Type B pancreatic cell (in vitro differentiated cells): Measurements from ENCODE around the gene DCTN3. TPM values are rescaled to one million over a fixed set of nuclear protein-coding genes. Genes with fewer than 3 reads are reported as not detected.

Experiments used
- DNase-seq: peaks from one replicate; pipeline ENCODE4 v3.0.0; 2021; ENCODE audit warnings: mixed read lengths; ENCODE audit not compliant: unreplicated experiment; ENCODE audit errors: extremely low spot score
- H3K27ac Mint-ChIP-seq: 2 replicates; pipeline ENCODE4 v1.8.0; 2021; ENCODE audit warnings: mild to moderate bottlenecking, mixed read lengths
- H3K27me3 Mint-ChIP-seq: 2 replicates; pipeline ENCODE4 v1.8.0; 2021; ENCODE audit warnings: mixed read lengths
- H3K36me3 Mint-ChIP-seq: 2 replicates; pipeline ENCODE4 v1.8.0; 2021; ENCODE audit warnings: mixed read lengths
- H3K4me1 Mint-ChIP-seq: one replicate; pipeline ENCODE4 v1.8.0; 2021; ENCODE audit warnings: mixed read lengths; ENCODE audit not compliant: unreplicated experiment
- H3K4me3 Mint-ChIP-seq: 2 replicates; pipeline ENCODE4 v1.8.0; 2021; ENCODE audit warnings: mild to moderate bottlenecking, mixed read lengths
- H3K9me3 Mint-ChIP-seq: 2 replicates; pipeline ENCODE4 v1.8.0; 2021; ENCODE audit warnings: mixed read lengths
- CTCF ChIP-seq: fragments of 200-600 bp; sonication (generic); conservative IDR thresholded peaks from 2 replicates; pipeline ENCODE4 v1.5.0; 2021; ENCODE audit warnings: antibody characterized with exemption, mild to moderate bottlenecking
- total RNA-seq: library from RNA; stranded (reverse); gene quantifications from 2 replicates; pipeline ENCODE4 v1.2.1, GENCODE V29; 2021; ENCODE audit warnings: low replicate concordance

The DCTN3 gene
- total RNA-seq, 1 donor from 2014 or later: 93.4 TPM

- Mint-ChIP-seq H3K27ac (no peak overlapping the region), H3K36me3 (peaks cover 4% of the 10 kb centered on the region), H3K9me3 (no peaks in the 10 kb centered on the region), H3K4me1 (peaks cover 21% of the 10 kb centered on the region), H3K4me3 (no peak overlapping the region), H3K27me3 (peaks cover 57% of the 10 kb centered on the region)
- DNase-seq: no peak
- no peak for TF ChIP-seq CTCF
Observed at GRCh38 chr9:34623374-34624235, 3.3 kb upstream of the DCTN3 start.

- no peak for TF ChIP-seq CTCF
- Mint-ChIP-seq H3K4me3 (no peak overlapping the region), H3K9me3 (no peaks in the 10 kb centered on the region), H3K4me1 (peaks cover 31% of the 10 kb centered on the region), H3K27ac (no peak overlapping the region), H3K36me3 (peaks cover 11% of the 10 kb centered on the region), H3K27me3 (no peaks in the 10 kb centered on the region)
- no peak for DNase-seq
Observed at GRCh38 chr9:34615132-34615531, 5.2 kb downstream of the DCTN3 start.

GRCh38 chr9:34612788-34613390, 7.4 kb downstream of the DCTN3 start:
- H3K27me3 Mint-ChIP-seq: no peaks in the 10 kb centered on the region
- peak; percentile 80 for DNase-seq
- H3K4me1 Mint-ChIP-seq: peaks cover 23% of the 10 kb centered on the region
- TF ChIP-seq CTCF: peak; percentile 93
- H3K36me3 Mint-ChIP-seq: peaks cover 11% of the 10 kb centered on the region
- H3K4me3 Mint-ChIP-seq: peak overlapping the region; percentile 93
- H3K27ac Mint-ChIP-seq: peak overlapping the region; percentile 85
- H3K9me3 Mint-ChIP-seq: no peaks in the 10 kb centered on the region

GRCh38 chr9:34611811-34612787, 8.2 kb downstream of the DCTN3 start, which contains the start of gene RPP25L:
Gene RPP25L, minus strand, starts transcription at chr9:34612097. Its CDS starts 801 bp downstream, at chr9:34611296.
- Mint-ChIP-seq H3K27me3 (no peaks in the 10 kb centered on the region), H3K9me3 (no peaks in the 10 kb centered on the region), H3K36me3 (peaks cover 11% of the 10 kb centered on the region), H3K27ac (peak within 1 kb of the TSS; percentile 92), H3K4me1 (peaks cover 23% of the 10 kb centered on the region), H3K4me3 (peak within 1 kb of the TSS; percentile 93)
- no peak for TF ChIP-seq CTCF
- DNase-seq: peak; percentile 86

GRCh38 chr9:34611251-34611810, 9.0 kb downstream of the DCTN3 start:
- H3K27me3 Mint-ChIP-seq: no peaks in the 10 kb centered on the region
- no peak for TF ChIP-seq CTCF
- H3K4me1 Mint-ChIP-seq: peaks cover 23% of the 10 kb centered on the region
- H3K36me3 Mint-ChIP-seq: peaks cover 6% of the 10 kb centered on the region
- no peaks in the 10 kb centered on the region for H3K9me3 Mint-ChIP-seq
- H3K4me3 Mint-ChIP-seq: peak overlapping the region; percentile 93
- no peak for DNase-seq
- H3K27ac Mint-ChIP-seq: peak overlapping the region; percentile 92
